RWPE1 (cell line): Measurements from ENCODE around the gene COL25A1.
A peak's percentile ranks its signal among the peaks of the same experiment; 100 is the strongest.

Experiments used
- CTCF ChIA-PET: fragments of 350-600 bp; sonication (Branson Sonifier 250); formaldehyde crosslinking; extraction: SDS; loops from one replicate; lab custom pipeline; 2021; lab: Yijun Ruan, JAX
- POLR2A ChIA-PET: fragments of 400-600 bp; formaldehyde crosslinking; extraction: SDS; loops from one replicate; lab custom pipeline; 2020; ENCODE audit warnings: antibody characterized with exemption; ENCODE audit not compliant: low non-redundant PET; lab: Yijun Ruan, JAX
- DNase-seq: peaks from one replicate; pipeline ENCODE4 v3.0.0; 2012; ENCODE audit warnings: low spot score
- H3K27ac ChIP-seq: fragments of 450-650 bp; 2 replicates; pipeline ENCODE4 v1.5.1; 2017
- TF ChIP-seq, protein P1 (sequence below): fragments of 450-650 bp; conservative IDR thresholded peaks from 2 replicates; pipeline ENCODE4 v1.5.1; 2017; ENCODE audit warnings: low read depth, mild to moderate bottlenecking

The COL25A1 gene

DNA sequence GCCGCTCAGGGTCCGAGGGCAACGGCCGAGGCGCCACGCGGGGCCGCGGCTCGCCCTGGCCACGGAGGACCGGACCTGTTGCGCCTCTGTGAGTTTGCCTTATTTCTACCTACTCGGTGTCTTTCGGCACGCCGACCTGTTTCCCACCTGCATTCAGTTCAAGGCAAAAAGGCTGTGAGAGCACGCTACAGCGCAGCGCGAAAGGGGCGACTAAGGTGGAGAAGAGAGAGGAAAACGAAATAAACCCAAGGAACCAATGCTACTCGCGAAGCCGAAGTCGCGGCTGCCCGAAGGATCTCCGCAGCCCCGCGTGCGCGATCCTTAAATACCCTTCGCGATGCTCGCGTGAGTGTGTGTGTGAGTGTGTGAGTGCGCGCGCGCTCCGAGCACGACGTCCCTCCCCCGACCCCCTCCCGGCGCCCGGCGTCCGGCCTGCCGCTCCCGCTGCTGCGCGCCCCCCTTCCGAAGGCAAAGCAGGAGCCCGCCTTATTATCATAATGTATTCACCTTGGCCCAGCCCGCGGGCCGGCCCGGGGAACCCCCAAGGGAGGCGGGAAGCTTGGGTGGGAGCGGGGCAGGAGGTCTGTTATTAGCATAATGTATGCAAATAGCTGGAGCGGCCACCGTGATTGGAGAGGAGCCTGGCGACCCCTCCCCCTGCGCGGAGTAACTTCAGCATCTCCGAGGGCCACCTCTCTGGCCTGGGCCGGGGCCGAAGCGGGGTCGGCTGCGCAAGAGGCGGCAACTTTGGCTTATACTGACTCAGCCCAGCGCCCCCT is at the start of gene COL25A1:
COL25A1 (minus strand) TSS at position 298 of the 779 bp plus-strand sequence.
- no peak within 1 kb of the TSS for H3K27ac ChIP-seq
- TF ChIP-seq, protein P1, sequence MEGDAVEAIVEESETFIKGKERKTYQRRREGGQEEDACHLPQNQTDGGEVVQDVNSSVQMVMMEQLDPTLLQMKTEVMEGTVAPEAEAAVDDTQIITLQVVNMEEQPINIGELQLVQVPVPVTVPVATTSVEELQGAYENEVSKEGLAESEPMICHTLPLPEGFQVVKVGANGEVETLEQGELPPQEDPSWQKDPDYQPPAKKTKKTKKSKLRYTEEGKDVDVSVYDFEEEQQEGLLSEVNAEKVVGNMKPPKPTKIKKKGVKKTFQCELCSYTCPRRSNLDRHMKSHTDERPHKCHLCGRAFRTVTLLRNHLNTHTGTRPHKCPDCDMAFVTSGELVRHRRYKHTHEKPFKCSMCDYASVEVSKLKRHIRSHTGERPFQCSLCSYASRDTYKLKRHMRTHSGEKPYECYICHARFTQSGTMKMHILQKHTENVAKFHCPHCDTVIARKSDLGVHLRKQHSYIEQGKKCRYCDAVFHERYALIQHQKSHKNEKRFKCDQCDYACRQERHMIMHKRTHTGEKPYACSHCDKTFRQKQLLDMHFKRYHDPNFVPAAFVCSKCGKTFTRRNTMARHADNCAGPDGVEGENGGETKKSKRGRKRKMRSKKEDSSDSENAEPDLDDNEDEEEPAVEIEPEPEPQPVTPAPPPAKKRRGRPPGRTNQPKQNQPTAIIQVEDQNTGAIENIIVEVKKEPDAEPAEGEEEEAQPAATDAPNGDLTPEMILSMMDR: no peak
- ChIA-PET CTCF (interaction anchor here (0.6 to 1.3 kb wide), 3 partner anchors 12 to 1283 kb away, joined by 3 to 5 read pairs (median 4); no protein-coding TSS in a partner anchor), POLR2A (no interaction called here)
- peak; percentile 36 for DNase-seq

DNA sequence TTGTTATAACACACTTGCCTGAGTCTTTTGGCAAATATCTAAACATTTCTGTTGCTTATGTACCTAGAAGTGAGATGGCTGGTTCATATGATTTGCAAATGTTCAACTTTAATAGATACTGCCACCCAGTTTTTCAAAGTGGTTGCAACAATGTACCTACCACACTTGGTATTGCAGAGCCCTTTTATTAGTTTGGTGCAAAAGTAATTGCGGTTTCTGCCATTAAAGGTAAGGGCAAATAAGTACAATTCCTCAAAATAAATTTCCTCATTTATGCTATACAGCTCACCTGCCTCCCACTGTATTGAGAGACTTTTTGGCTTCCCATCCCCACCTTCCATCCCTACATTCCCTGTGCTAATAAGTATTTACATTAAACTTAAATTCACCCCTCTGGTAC is 47.7 kb upstream of the COL25A1 start:
- DNase-seq: no peak
- TF ChIP-seq, protein P1: no peak
- ChIA-PET POLR2A (no interaction called here), CTCF (interaction anchor here (0.6 kb wide), 1 partner anchor 47 kb away, joined by 4 read pairs; no protein-coding TSS in a partner anchor)
- no peak overlapping the region for H3K27ac ChIP-seq

DNA sequence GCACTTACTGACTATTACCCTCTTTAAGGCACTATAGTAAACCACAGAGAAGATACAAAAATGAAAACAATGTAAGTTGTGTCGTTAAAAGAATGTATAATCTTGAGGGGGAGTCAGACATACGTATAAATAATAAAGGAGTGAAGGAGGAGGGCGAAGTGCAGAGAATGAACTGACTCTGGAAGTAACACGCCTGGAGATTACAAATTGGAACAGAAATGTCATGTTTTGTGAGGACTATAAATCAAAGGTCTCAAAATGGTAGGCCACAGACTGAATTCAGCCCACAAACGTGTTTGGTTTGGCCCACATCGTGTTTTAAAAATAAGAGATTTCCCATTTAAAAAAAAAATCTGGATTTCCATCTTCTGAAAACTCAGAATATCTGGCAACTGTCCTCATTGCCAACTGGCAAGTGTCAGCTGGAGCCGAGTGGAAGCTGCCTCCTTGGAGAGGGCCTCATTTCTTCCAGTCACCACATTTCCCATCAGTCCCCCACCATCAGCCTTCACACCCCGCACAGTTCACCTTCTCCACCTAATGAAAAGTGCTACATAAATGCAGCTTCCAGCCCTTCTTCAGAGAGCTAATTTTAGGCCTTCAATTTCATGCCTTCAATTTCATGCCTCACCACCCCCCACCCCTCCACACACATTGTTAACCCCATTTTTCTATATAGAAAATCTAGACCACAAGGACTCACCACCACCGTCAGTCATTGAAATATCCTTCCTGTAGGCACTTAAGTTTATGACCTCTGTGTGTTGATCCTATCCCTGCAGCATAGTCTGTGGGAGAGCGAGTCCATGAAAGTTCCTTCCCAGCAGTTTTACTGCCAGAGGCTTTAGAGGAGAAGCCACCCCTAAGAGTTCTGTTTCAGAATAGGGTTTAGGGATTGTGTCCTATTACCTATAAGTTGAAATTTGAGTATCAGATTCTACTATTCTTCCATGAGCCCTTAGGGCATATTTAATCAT is 32.0 kb upstream of the COL25A1 start:
- POLR2A ChIA-PET: no interaction called here

GRCh38 chr4:109332926-109333464 is 30.5 kb upstream of the COL25A1 start:
- ChIA-PET CTCF (interaction anchor here (1.0 kb wide), 1 partner anchor 23 kb away, joined by 3 read pairs; no protein-coding TSS in a partner anchor), POLR2A (no interaction called here)
- no peak for DNase-seq
- no peak overlapping the region for H3K27ac ChIP-seq
- TF ChIP-seq, protein P1: no peak

More for the DNA sequence above, 32.0 kb upstream of the COL25A1 start:
- TF ChIP-seq, protein P1: no peak
- DNase-seq: no peak
- H3K27ac ChIP-seq: no peak overlapping the region
- CTCF ChIA-PET: interaction anchor here (0.6 to 1.0 kb wide), 2 partner anchors 21 to 98 kb away, joined by 3 read pairs; no protein-coding TSS in a partner anchor

GRCh38 chr4:109327641-109328040 is 25.2 kb upstream of the COL25A1 start:
- CTCF ChIA-PET: no interaction called here
- no peak for DNase-seq
- TF ChIP-seq, protein P1: no peak
- H3K27ac ChIP-seq: no peak overlapping the region
- POLR2A ChIA-PET: no interaction called here
